Measurements from ENCODE around the gene STAT5A.
"Not testable (repeated sequence)": the region's sequence is repeated elsewhere in the genome, so short reads cannot be mapped to it uniquely, and the experiment has no call there.

- TF ChIP-seq KLF16 (IDR thresholded peaks at IDR 0.05); ZNF408 (CRISPR knock-in tag; IDR thresholded peaks at IDR 0.05; ENCODE audit: low read depth); ZNF140 (CRISPR knock-in tag; IDR thresholded peaks at IDR 0.05); USF1 (CRISPR knock-in tag; IDR thresholded peaks at IDR 0.05); BRCA1 (IDR thresholded peaks at IDR 0.05); BRCA1 (CRISPR knock-in tag; IDR thresholded peaks at IDR 0.05); SAP30 (IDR thresholded peaks at IDR 0.05; ENCODE audit: borderline replicate concordance, insufficient read depth, low read depth, low read length, poor library complexity, severe bottlenecking); POLR2A (conservative IDR thresholded peaks at IDR 0.05): not testable (repeated sequence)
- 0 out of 2 replicates have a peak, but pooled peaks have one; percentile 7 for TF ChIP-seq EGR1 (conservative IDR thresholded peaks at IDR 0.05)
Measured at GRCh38 chr17:42245183-42245582, 43.1 kb upstream of the STAT5A start.

Measured in K562 (cell line).